Smooth muscle cell (in vitro differentiated cells): ENCODE results near the gene ACTG1. TPM values are rescaled to one million over a fixed set of nuclear protein-coding genes. Genes with fewer than 3 reads are reported as not detected.

Experiments
- DNase-seq: peaks from one replicate; lab custom pipeline; 2025; ENCODE audit not compliant: unreplicated experiment; lab: John Stamatoyannopoulos, UW
- H2AFZ ChIP-seq: fragments of 200-600 bp; sonication (generic); 2 replicates; pipeline ENCODE4 v1.6.0; 2016; ENCODE audit warnings: antibody characterized with exemption, low read depth, mild to moderate bottlenecking
- H3F3A ChIP-seq: fragments of 200-600 bp; sonication (generic); 2 replicates; pipeline ENCODE4 v1.6.0; 2017; ENCODE audit warnings: antibody characterized with exemption, low read depth
- H3K27ac ChIP-seq: fragments of 200-600 bp; sonication (generic); 2 replicates; pipeline ENCODE4 v1.5.1; 2016; ENCODE audit warnings: low read depth, mild to moderate bottlenecking
- H3K27me3 ChIP-seq: fragments of 200-600 bp; sonication (generic); 2 replicates; pipeline ENCODE4 v1.6.1; 2016; ENCODE audit warnings: low read depth, mild to moderate bottlenecking
- H3K36me3 ChIP-seq: fragments of 200-600 bp; sonication (generic); 2 replicates; pipeline ENCODE4 v1.5.1; 2016; ENCODE audit warnings: low read depth
- H3K4me1 ChIP-seq: fragments of 200-600 bp; sonication (generic); 2 replicates; pipeline ENCODE4 v1.5.1; 2016; ENCODE audit warnings: low read depth
- H3K4me2 ChIP-seq: fragments of 200-600 bp; sonication (generic); 2 replicates; pipeline ENCODE4 v1.6.0; 2016; ENCODE audit warnings: mild to moderate bottlenecking
- H3K4me3 ChIP-seq: fragments of 200-600 bp; sonication (generic); 2 replicates; pipeline ENCODE4 v1.5.1; 2016; ENCODE audit warnings: mild to moderate bottlenecking
- H3K79me2 ChIP-seq: fragments of 200-600 bp; sonication (generic); 2 replicates; pipeline ENCODE4 v1.6.0; 2016; ENCODE audit warnings: low read depth, mild to moderate bottlenecking
- H3K9ac ChIP-seq: fragments of 200-600 bp; sonication (generic); 2 replicates; pipeline ENCODE4 v1.6.0; 2016; ENCODE audit warnings: low read depth
- H3K9me3 ChIP-seq: fragments of 200-600 bp; sonication (generic); replicated peaks from 2 replicates; pipeline ENCODE4 v1.5.1; 2016; ENCODE audit warnings: low read depth
- H4K20me1 ChIP-seq: fragments of 200-600 bp; sonication (generic); 2 replicates; pipeline ENCODE4 v1.6.0; 2016; ENCODE audit warnings: low read depth
- CTCF ChIP-seq: fragments of 200-600 bp; sonication (generic); IDR thresholded peaks from 2 replicates; pipeline ENCODE4 v1.5.1; 2017; ENCODE audit warnings: borderline replicate concordance, mild to moderate bottlenecking, antibody characterized with exemption; ENCODE audit not compliant: insufficient read depth, poor library complexity, severe bottlenecking
- WGBS: methylation state at CpG from one replicate; pipeline ENCODE4 v1.1.7; 2016; ENCODE audit warnings: low lambda C conversion rate; 5-methylcytosine and 5-hydroxymethylcytosine counted together
- polyA plus RNA-seq: library from polyadenylated mRNA; unstranded; fragments of >200 nt; fragmentation: Nextera tagmentation; extraction: Ambion mirVana; gene quantifications from 2 replicates; pipeline ENCODE4 v1.2.1, GENCODE V29; 2016
- total RNA-seq: library from RNA; depleted of rRNA; stranded (reverse); fragments of >200 nt; gene quantifications from 2 replicates; pipeline ENCODE4 v1.2.3, GENCODE V29; 2014

ACTG1 gene
- total and polyA plus RNA-seq, 2 experiments from 2014 or later, result 5,332 to 6,793 TPM

DNA sequence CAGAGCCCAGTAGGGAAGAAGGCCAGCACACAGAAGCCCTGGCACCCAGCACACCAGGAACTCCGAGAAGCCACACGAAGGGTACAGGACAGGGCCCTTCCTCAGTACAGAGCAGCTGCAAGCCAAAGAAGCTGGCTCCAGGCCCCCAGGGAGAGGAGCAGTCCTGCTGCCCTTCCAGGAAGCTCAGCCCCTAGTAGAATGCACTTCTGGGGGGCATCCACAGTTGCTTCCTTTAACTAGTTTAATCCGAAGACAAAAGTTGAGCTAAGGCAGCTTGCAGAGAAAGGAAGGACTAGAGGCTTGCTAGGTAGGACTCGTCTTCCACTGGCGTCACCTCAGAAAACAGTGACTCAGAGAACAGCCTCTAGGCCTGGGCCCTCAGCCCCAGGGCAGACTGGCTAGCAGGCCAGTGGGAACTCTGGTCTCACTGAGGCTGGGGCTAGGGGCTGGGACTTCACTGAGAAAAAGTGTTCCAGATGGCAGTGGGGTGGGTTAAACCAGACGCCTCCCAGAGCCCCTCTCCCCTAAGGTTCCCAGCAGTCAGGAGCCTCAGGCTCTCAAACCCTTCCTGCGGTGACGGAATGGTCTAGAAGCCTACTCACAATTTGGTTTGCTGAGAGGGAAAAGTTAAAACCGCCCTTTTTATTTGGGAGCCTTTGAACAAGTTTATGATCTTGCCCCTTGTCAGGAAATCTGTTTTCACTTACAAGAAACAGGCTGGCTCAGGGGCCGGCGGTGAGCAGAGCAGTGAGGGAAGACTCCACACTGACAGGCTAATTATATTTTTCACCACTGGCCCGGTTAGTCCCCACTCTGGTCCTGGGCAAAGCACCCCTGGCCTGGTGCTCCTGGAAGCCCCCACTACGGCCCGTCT is 41.4 kb downstream of the ACTG1 start:
- no peak overlapping the region for H2AFZ ChIP-seq
- no peak for DNase-seq
- H3K36me3 ChIP-seq, result no peaks in the 10 kb centered on the region
- no peak for TF ChIP-seq CTCF
- H3K27ac ChIP-seq, result peak overlapping the region; percentile 63
- 50% methylated on average over 14 of the region's 14 CpGs for WGBS
- H3K4me2 ChIP-seq, result no peak overlapping the region
- H3K9me3 ChIP-seq, result no peaks in the 10 kb centered on the region
- H3K27me3 ChIP-seq, result no peaks in the 10 kb centered on the region
- peaks cover 11% of the 10 kb centered on the region for H3K4me1 ChIP-seq
- no peak overlapping the region for H3K4me3 ChIP-seq
- no peaks in the 10 kb centered on the region for H3K79me2 ChIP-seq
- H3F3A ChIP-seq, result no peaks in the 10 kb centered on the region
- no peaks in the 10 kb centered on the region for H4K20me1 ChIP-seq
- no peak overlapping the region for H3K9ac ChIP-seq

DNA sequence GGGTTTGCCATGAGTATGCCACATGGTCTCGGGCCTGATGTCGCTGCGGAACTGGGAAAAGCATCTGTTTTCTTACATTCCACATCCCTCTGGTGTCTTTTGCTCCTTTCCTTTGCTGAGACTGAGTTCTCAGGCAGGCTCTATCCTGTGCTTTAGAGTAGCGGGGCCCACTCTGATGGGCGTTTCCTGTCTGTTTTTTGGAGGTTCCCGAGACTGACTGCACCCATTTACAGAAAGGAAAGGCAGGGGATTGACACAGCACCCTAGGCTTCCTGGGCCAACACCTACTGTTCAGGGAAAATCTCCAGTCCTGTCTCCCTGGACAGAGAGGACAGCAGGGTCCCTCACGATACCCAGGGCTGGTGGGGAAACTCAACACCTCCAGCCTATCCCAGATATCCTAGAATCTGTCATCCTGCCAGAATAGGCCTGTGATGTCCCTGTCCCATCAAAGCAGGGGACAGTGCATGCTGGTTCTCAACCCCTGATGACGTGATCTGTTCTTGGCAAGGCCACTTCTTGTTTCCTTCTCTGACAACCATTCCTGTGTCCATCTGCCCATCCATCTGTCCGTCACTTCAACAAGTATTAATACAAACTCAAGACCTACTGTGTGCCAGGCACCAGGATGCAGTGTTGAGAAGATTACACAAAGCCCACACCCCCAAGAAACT is 42.2 kb downstream of the ACTG1 start:
- Histone ChIP-seq H3K79me2 (no peaks in the 10 kb centered on the region), H3K36me3 (no peaks in the 10 kb centered on the region), H3K9me3 (no peaks in the 10 kb centered on the region), H3K27me3 (no peaks in the 10 kb centered on the region), H3K4me3 (no peak overlapping the region), H3K27ac (peak overlapping the region; percentile 63), H3K9ac (no peak overlapping the region), H3K4me2 (no peak overlapping the region), H2AFZ (no peak overlapping the region), H3K4me1 (peaks cover 11% of the 10 kb centered on the region), H4K20me1 (no peaks in the 10 kb centered on the region), H3F3A (no peaks in the 10 kb centered on the region)
- TF ChIP-seq CTCF, result no peak
- 83% methylated on average over 9 of the region's 9 CpGs for WGBS
- DNase-seq, result no peak

- H3K79me2 ChIP-seq, result no peaks in the 10 kb centered on the region
- H3K4me1 ChIP-seq, result peaks cover 11% of the 10 kb centered on the region
- H3K27me3 ChIP-seq, result no peaks in the 10 kb centered on the region
- no peak overlapping the region for H3K27ac ChIP-seq
- 95% methylated on average over 6 of the region's 13 CpGs for WGBS
- H3F3A ChIP-seq, result no peaks in the 10 kb centered on the region
- H2AFZ ChIP-seq, result no peak overlapping the region
- no peaks in the 10 kb centered on the region for H3K36me3 ChIP-seq
- no peaks in the 10 kb centered on the region for H4K20me1 ChIP-seq
- DNase-seq, result no peak
- no peaks in the 10 kb centered on the region for H3K9me3 ChIP-seq
- H3K9ac ChIP-seq, result no peak overlapping the region
- TF ChIP-seq CTCF, result no peak
- H3K4me3 ChIP-seq, result no peak overlapping the region
- no peak overlapping the region for H3K4me2 ChIP-seq
These were observed 43.3 kb downstream of the ACTG1 start for GRCh38 chr17:81469266-81469665.
